BLaER1 treated with 17β-estradiol and CSF1 and Interleukin-3, amounts not matched to agents 10 nM and 100 nM (cell line): ENCODE measurements around the gene SPRR1A.
"Not testable (repeated sequence)": the region's sequence is repeated elsewhere in the genome, so short reads cannot be mapped to it uniquely, and the experiment has no call there.

Source experiments
- H3K27ac ChIP-seq, 11 experiments: shearing (Covaris generic); formaldehyde crosslinking; 2 replicates each; pipeline ENCODE4 v1.8.1; 2022
- H3K27me3 ChIP-seq, 11 experiments: shearing (Covaris generic); formaldehyde crosslinking; 2 replicates each; pipeline ENCODE4 v1.8.1; 2022
- H3K36me3 ChIP-seq, 11 experiments: shearing (Covaris generic); formaldehyde crosslinking; 2 replicates each; pipeline ENCODE4 v1.8.1; 2022
- H3K4me1 ChIP-seq, 10 experiments: shearing (Covaris generic); formaldehyde crosslinking; 2 replicates each; pipeline ENCODE4 v1.8.1; 2022
- H3K4me2 ChIP-seq, 11 experiments: shearing (Covaris generic); formaldehyde crosslinking; 2 replicates each; pipeline ENCODE4 v1.8.1; 2022
- H3K4me3 ChIP-seq, 10 experiments: shearing (Covaris generic); formaldehyde crosslinking; 2 replicates each; pipeline ENCODE4 v1.8.1; 2022
- H3K9ac ChIP-seq, 11 experiments: shearing (Covaris generic); formaldehyde crosslinking; 2 replicates each; pipeline ENCODE4 v1.8.1; 2022
- H3K9me3 ChIP-seq, 11 experiments: shearing (Covaris generic); formaldehyde crosslinking; replicated peaks in 1 of 11; 2 replicates each; pipeline ENCODE4 v1.8.1; 2022
- H4K20me1 ChIP-seq, 11 experiments: shearing (Covaris generic); formaldehyde crosslinking; 2 replicates each; pipeline ENCODE4 v1.8.1; 2022
- Cebpa-rat ChIP-seq, 11 experiments: shearing (Covaris generic); IDR thresholded peaks; 2 replicates each; pipeline ENCODE4 v1.8.1; 2022

Gene SPRR1A

GRCh38 chr1:153000294-153000693 is 16.4 kb downstream of the SPRR1A start:
- peak overlapping the region in 8 of 11 experiments; percentile 8 to 43 (median 32); a peak in 10 of 22 replicates for H3K4me2 ChIP-seq
- H3K27me3 ChIP-seq: peaks cover 0 to 6% (median 0%) of the 10 kb centered on the region in 11 experiments; a peak in 2 of 22 replicates
- H3K4me3 ChIP-seq: no peak overlapping the region
- TF ChIP-seq Cebpa-rat (IDR thresholded peaks at IDR 0.05): no peak
- H3K4me1 ChIP-seq: peaks cover 0 to 13% (median 8%) of the 10 kb centered on the region in 10 experiments; a peak in 16 of 20 replicates
- H3K9me3 ChIP-seq: peaks cover 3 to 6% (median 5%) of the 10 kb centered on the region in 11 experiments; a peak in 18 of 22 replicates
- H3K9ac ChIP-seq: no peak overlapping the region
- H3K36me3 ChIP-seq: no peaks in the 10 kb centered on the region
- no peaks in the 10 kb centered on the region for H4K20me1 ChIP-seq
- no peak overlapping the region for H3K27ac ChIP-seq

GRCh38 chr1:153001382-153001781 is 17.5 kb downstream of the SPRR1A start, which contains the start of gene SPRR3:
SPRR3 (plus strand) TSS chr1:153001749; CDS start chr1:153003021, 1,272 bp downstream.
- no peak for TF ChIP-seq Cebpa-rat (IDR thresholded peaks at IDR 0.05)

GRCh38 chr1:153011235-153011758 is 27.4 kb downstream of the SPRR1A start:
- H3K9ac ChIP-seq, H3K4me2 ChIP-seq, H4K20me1 ChIP-seq, H3K4me1 ChIP-seq, H3K27me3 ChIP-seq, H3K4me3 ChIP-seq, H3K36me3 ChIP-seq, H3K27ac ChIP-seq: not testable (repeated sequence)
- peaks cover 8 to 21% (median 13%) of the 10 kb centered on the region in 11 experiments; a peak in 21 of 22 replicates for H3K9me3 ChIP-seq

More at GRCh38 chr1:153001382-153001781, 17.5 kb downstream of the SPRR1A start, which contains the start of gene SPRR3:
- H3K4me2 ChIP-seq: peak within 1 kb of the TSS in 7 of 11 experiments; percentile 4 to 57 (median 41); a peak in 11 of 22 replicates
- no peaks in the 10 kb centered on the region for H3K9me3 ChIP-seq
- H3K27ac ChIP-seq: no peak within 1 kb of the TSS
- no peaks in the 10 kb centered on the region for H4K20me1 ChIP-seq
- H3K36me3 ChIP-seq: no peaks in the 10 kb centered on the region
- peaks cover 0 to 13% (median 8%) of the 10 kb centered on the region in 10 experiments; a peak in 16 of 20 replicates for H3K4me1 ChIP-seq
- H3K9ac ChIP-seq: no peak within 1 kb of the TSS
- no peak within 1 kb of the TSS for H3K4me3 ChIP-seq
- H3K27me3 ChIP-seq: peaks cover 0 to 6% (median 0%) of the 10 kb centered on the region in 11 experiments; a peak in 2 of 22 replicates

- H3K36me3 ChIP-seq, H4K20me1 ChIP-seq, H3K4me3 ChIP-seq: not testable (repeated sequence)
- Histone ChIP-seq H3K9me3 (peaks cover 0 to 24% (median 20%) of the 10 kb centered on the region in 11 experiments; a peak in 17 of 22 replicates), H3K27me3 (peaks cover 0 to 75% (median 0%) of the 10 kb centered on the region in 11 experiments; a peak in 7 of 22 replicates), H3K9ac (peak overlapping the region in 1 of 11 experiments; percentile 35; a peak in 1 of 22 replicates), H3K4me1 (peaks cover 15 to 37% (median 32%) of the 10 kb centered on the region in 10 experiments; a peak in 19 of 20 replicates), H3K4me2 (peak overlapping the region; percentile 52 to 79 (median 68); a peak in 21 of 22 replicates), H3K27ac (peak overlapping the region in 1 of 11 experiments; percentile 46; a peak in 2 of 22 replicates)
These were observed 37.9 kb downstream of the SPRR1A start for GRCh38 chr1:153021829-153022228.

- H3K36me3 ChIP-seq, H3K4me3 ChIP-seq, H4K20me1 ChIP-seq: not testable (repeated sequence)
- Histone ChIP-seq H3K9me3 (peaks cover 0 to 24% (median 20%) of the 10 kb centered on the region in 11 experiments; a peak in 17 of 22 replicates), H3K9ac (peak overlapping the region in 2 of 11 experiments; percentile 2 to 35; a peak in 2 of 22 replicates), H3K4me2 (peak overlapping the region; percentile 52 to 79 (median 68); a peak in 21 of 22 replicates), H3K27me3 (peaks cover 0 to 80% (median 0%) of the 10 kb centered on the region in 11 experiments; a peak in 7 of 22 replicates), H3K4me1 (peaks cover 15 to 37% (median 32%) of the 10 kb centered on the region in 10 experiments; a peak in 19 of 20 replicates), H3K27ac (peak overlapping the region in 3 of 11 experiments; percentile 1 to 46 (median 38); a peak in 2 of 22 replicates)
These were observed 38.5 kb downstream of the SPRR1A start for GRCh38 chr1:153022340-153022739.

GRCh38 chr1:153023109-153023508 is 39.2 kb downstream of the SPRR1A start:
- TF ChIP-seq Cebpa-rat (IDR thresholded peaks at IDR 0.05): no peak
- H3K27ac ChIP-seq: peak overlapping the region in 2 of 11 experiments; percentile 1 to 38; a peak in 2 of 22 replicates
- peaks cover 0 to 87% (median 0%) of the 10 kb centered on the region in 11 experiments; a peak in 7 of 22 replicates for H3K27me3 ChIP-seq
- no peak overlapping the region for H3K4me3 ChIP-seq
- H3K36me3 ChIP-seq: no peaks in the 10 kb centered on the region
- peaks cover 0 to 23% (median 18%) of the 10 kb centered on the region in 11 experiments; a peak in 17 of 22 replicates for H3K9me3 ChIP-seq
- H4K20me1 ChIP-seq: no peaks in the 10 kb centered on the region
- H3K9ac ChIP-seq: no peak overlapping the region
- H3K4me2 ChIP-seq: peak overlapping the region in 10 of 11 experiments; percentile 7 to 79 (median 62); a peak in 18 of 22 replicates
- H3K4me1 ChIP-seq: peaks cover 15 to 37% (median 32%) of the 10 kb centered on the region in 10 experiments; a peak in 19 of 20 replicates

GRCh38 chr1:153024413-153024812 is 40.5 kb downstream of the SPRR1A start:
- H4K20me1 ChIP-seq: no peaks in the 10 kb centered on the region
- no peak overlapping the region for H3K9ac ChIP-seq
- H3K4me2 ChIP-seq: peak overlapping the region in 8 of 11 experiments; percentile 4 to 79 (median 64); a peak in 10 of 22 replicates
- no peaks in the 10 kb centered on the region for H3K36me3 ChIP-seq
- H3K27ac ChIP-seq: no peak overlapping the region
- H3K4me3 ChIP-seq: no peak overlapping the region
- H3K9me3 ChIP-seq: peaks cover 0 to 20% (median 6%) of the 10 kb centered on the region in 11 experiments; a peak in 11 of 22 replicates
- no peak for TF ChIP-seq Cebpa-rat (IDR thresholded peaks at IDR 0.05)
- peaks cover 0 to 90% (median 0%) of the 10 kb centered on the region in 11 experiments; a peak in 10 of 22 replicates for H3K27me3 ChIP-seq
- peaks cover 15 to 37% (median 32%) of the 10 kb centered on the region in 10 experiments; a peak in 19 of 20 replicates for H3K4me1 ChIP-seq

GRCh38 chr1:153025797-153026196 is 41.9 kb downstream of the SPRR1A start:
- Histone ChIP-seq H4K20me1 (no peaks in the 10 kb centered on the region), H3K4me1 (peaks cover 15 to 37% (median 32%) of the 10 kb centered on the region in 10 experiments; a peak in 19 of 20 replicates), H3K4me3 (no peak overlapping the region), H3K27ac (no peak overlapping the region), H3K4me2 (no peak overlapping the region), H3K27me3 (peaks cover 0 to 91% (median 6%) of the 10 kb centered on the region in 11 experiments; a peak in 10 of 22 replicates), H3K9me3 (peaks cover 0 to 13% (median 0%) of the 10 kb centered on the region in 11 experiments; a peak in 3 of 22 replicates), H3K36me3 (no peaks in the 10 kb centered on the region), H3K9ac (no peak overlapping the region)
- TF ChIP-seq Cebpa-rat (IDR thresholded peaks at IDR 0.05): no peak

GRCh38 chr1:153028766-153029165 is 44.9 kb downstream of the SPRR1A start:
- Histone ChIP-seq H3K4me2 (no peak overlapping the region), H4K20me1 (peaks cover 0 to 12% (median 0%) of the 10 kb centered on the region in 11 experiments; a peak in 6 of 22 replicates), H3K27ac (no peak overlapping the region), H3K27me3 (peaks cover 0 to 93% (median 9%) of the 10 kb centered on the region in 11 experiments; a peak in 10 of 22 replicates), H3K9me3 (peaks cover 0 to 13% (median 0%) of the 10 kb centered on the region in 11 experiments; a peak in 3 of 22 replicates), H3K4me1 (peaks cover 19 to 28% (median 25%) of the 10 kb centered on the region in 10 experiments), H3K4me3 (no peak overlapping the region), H3K36me3 (no peaks in the 10 kb centered on the region), H3K9ac (no peak overlapping the region)
- TF ChIP-seq Cebpa-rat (IDR thresholded peaks at IDR 0.05): no peak
